Thyroid gland (tissue), 4 donors: ENCODE measurements around the gene NPY5R. TPM values are rescaled to one million over a fixed set of nuclear protein-coding genes. Genes with fewer than 3 reads are reported as not detected.

Experiments used
- DNase-seq, 2 donors: peaks; one replicate each; pipeline ENCODE4 v3.0.0-alpha.2; 2019
- H3K27ac ChIP-seq, 3 donors: fragments of 200-600 bp; sonication (generic); 1 replicate in 2 of 3; 2 replicates in 1 of 3; pipeline ENCODE4 v1.5.1; 2016 to 2019; ENCODE audit warnings: mild to moderate bottlenecking in 1 of 3, moderate library complexity in 1 of 3
- H3K27me3 ChIP-seq: fragments of 200-600 bp; sonication (generic); one replicate; pipeline ENCODE4 v1.5.1; 2019
- H3K36me3 ChIP-seq, 2 donors: fragments of 200-600 bp; sonication (generic); one replicate each; pipeline ENCODE4 v1.5.1; 2016 to 2019
- H3K4me1 ChIP-seq, 2 donors: fragments of 200-600 bp; sonication (generic); one replicate each; pipeline ENCODE4 v1.5.1; 2017 to 2019
- H3K4me3 ChIP-seq, 3 donors: fragments of 200-600 bp; sonication (generic); replicated peaks in 1 of 3; 1 replicate in 2 of 3; 2 replicates in 1 of 3; pipeline ENCODE4 v1.5.1; 2016; ENCODE audit warnings: mild to moderate bottlenecking in 1 of 3
- H3K9me3 ChIP-seq: fragments of 200-600 bp; sonication (generic); one replicate; pipeline ENCODE4 v1.5.1; 2017
- POLR2A ChIP-seq, 2 donors: fragments of 450-650 bp; IDR thresholded peaks; one replicate each; pipeline ENCODE4 v1.6.1; 2017; ENCODE audit warnings: antibody characterized with exemption in 2 of 2, mild to moderate bottlenecking in 2 of 2, moderate library complexity in 1 of 2
- WGBS, 2 donors: methylation state at CpG; one replicate each; pipeline ENCODE4 v1.1.5; 2017; 5-methylcytosine and 5-hydroxymethylcytosine counted together
- intact Hi-C: fragments of 100-400 bp; cut with DNase I; formaldehyde crosslinking; loops from one replicate; pipeline ENCODE4 v1.15.1; 2023
- total RNA-seq, 4 donors: library from RNA; depleted of rRNA; stranded (reverse); fragments of >200 nt; gene quantifications; one replicate each; pipeline ENCODE4 v1.2.3, GENCODE V29; 2016
- TF ChIP-seq, protein P1 (sequence below), 6 experiments: fragments of 200-600 bp in 3 of 6; fragments of 450-650 bp in 3 of 6; sonication (generic) in 3 of 6; IDR thresholded peaks; one replicate each; pipeline ENCODE4 v1.5.1; 2016 to 2019; ENCODE audit warnings: antibody characterized with exemption in 6 of 6, mild to moderate bottlenecking in 2 of 6, inconsistent platforms in 1 of 6, moderate library complexity in 1 of 6

The NPY5R gene
- total RNA-seq, 4 donors from 2014 or later: 0.22 to 0.67 (median 0.54) TPM; not detected in 1

DNA sequence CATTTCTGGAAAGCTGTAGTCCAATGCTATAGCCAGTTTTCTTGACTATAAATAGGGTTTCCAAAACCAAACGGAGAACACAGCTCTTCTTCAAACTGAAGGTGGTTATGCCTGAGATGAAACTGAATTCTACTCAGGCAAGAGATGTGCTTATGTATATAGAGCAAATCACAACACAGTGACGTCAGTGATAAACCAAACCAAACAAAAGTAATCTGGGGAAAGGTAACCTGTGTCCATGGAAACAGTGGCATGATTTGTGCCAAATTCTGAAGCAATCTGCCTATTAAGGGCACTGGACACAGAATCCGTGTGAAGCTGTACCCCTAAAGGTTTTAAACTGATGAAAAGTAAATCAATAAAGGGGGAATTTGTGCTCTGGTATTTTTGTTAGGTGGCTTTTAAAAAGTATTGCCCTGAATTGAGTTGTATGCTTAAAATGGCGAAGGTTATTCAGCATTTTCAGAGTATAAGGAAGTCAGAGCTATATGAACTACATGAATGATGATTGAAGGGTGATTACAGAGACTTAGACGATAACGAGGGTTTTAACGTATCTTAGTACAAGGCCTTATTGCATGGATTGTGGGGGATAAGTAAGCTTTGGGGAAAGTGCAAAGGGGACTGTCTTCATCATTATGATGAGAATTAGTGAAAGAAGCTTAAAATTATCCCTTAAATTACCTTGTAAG, 38.6 kb downstream of the NPY5R start:
- Histone ChIP-seq H3K36me3 (no peaks in the 10 kb centered on the region), H3K4me3 (no peak overlapping the region), H3K4me1 (peaks cover 3 to 6% of the 10 kb centered on the region in 2 donors), H3K27ac (no peak overlapping the region), H3K9me3 (no peaks in the 10 kb centered on the region), H3K27me3 (no peaks in the 10 kb centered on the region)
- no peak for DNase-seq
- intact Hi-C loops: no loop called here
- 71 to 72% methylated on average over 7 of the region's 7 CpGs for WGBS, 2 donors
- TF ChIP-seq, protein P1, sequence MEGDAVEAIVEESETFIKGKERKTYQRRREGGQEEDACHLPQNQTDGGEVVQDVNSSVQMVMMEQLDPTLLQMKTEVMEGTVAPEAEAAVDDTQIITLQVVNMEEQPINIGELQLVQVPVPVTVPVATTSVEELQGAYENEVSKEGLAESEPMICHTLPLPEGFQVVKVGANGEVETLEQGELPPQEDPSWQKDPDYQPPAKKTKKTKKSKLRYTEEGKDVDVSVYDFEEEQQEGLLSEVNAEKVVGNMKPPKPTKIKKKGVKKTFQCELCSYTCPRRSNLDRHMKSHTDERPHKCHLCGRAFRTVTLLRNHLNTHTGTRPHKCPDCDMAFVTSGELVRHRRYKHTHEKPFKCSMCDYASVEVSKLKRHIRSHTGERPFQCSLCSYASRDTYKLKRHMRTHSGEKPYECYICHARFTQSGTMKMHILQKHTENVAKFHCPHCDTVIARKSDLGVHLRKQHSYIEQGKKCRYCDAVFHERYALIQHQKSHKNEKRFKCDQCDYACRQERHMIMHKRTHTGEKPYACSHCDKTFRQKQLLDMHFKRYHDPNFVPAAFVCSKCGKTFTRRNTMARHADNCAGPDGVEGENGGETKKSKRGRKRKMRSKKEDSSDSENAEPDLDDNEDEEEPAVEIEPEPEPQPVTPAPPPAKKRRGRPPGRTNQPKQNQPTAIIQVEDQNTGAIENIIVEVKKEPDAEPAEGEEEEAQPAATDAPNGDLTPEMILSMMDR (IDR thresholded peaks at IDR 0.05): no peak
- TF ChIP-seq POLR2A (IDR thresholded peaks at IDR 0.05): no peak

- H3K27ac ChIP-seq: no peak overlapping the region
- 89 to 90% methylated on average over 5 of the region's 5 CpGs for WGBS, 2 donors
These were observed 40.7 kb downstream of the NPY5R start for GRCh38 chr4:163384434-163384833.

GRCh38 chr4:163384926-163385325, 41.2 kb downstream of the NPY5R start:
- no peak for DNase-seq
- intact Hi-C loops: no loop called here
- no peak for TF ChIP-seq POLR2A (IDR thresholded peaks at IDR 0.05)
- Histone ChIP-seq H3K9me3 (no peaks in the 10 kb centered on the region), H3K36me3 (no peaks in the 10 kb centered on the region), H3K4me3 (no peak overlapping the region), H3K27me3 (no peaks in the 10 kb centered on the region), H3K27ac (no peak overlapping the region), H3K4me1 (peaks cover 3 to 6% of the 10 kb centered on the region in 2 donors)

More at GRCh38 chr4:163384434-163384833, 40.7 kb downstream of the NPY5R start:
- Histone ChIP-seq H3K4me1 (peaks cover 3 to 6% of the 10 kb centered on the region in 2 donors), H3K27me3 (no peaks in the 10 kb centered on the region), H3K36me3 (no peaks in the 10 kb centered on the region), H3K4me3 (no peak overlapping the region), H3K9me3 (no peaks in the 10 kb centered on the region)
- TF ChIP-seq, protein P1 (IDR thresholded peaks at IDR 0.05): no peak
- TF ChIP-seq POLR2A (IDR thresholded peaks at IDR 0.05): no peak
- intact Hi-C loops: no loop called here
- no peak for DNase-seq

DNA sequence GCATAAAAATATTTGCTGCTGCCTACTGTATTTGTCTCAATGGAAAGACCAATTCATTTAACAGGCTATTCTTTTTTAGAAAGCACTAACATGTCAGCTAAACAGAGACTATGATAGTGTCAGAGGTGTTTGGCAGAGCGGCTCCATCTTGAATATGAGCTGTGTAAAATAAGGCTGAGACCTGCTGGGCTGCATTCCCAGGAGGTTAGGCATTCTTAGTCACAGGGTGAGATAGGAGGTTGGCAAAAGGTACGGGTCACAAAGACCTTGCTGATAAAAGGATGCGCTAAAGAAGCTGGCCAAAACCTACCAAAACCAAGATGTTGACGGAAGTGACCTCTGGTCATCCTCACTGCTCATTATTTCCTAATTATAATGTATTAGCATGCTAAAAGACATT, 41.8 kb downstream of the NPY5R start:
- 76 to 83% methylated on average over 4 of the region's 4 CpGs for WGBS, 2 donors

DNA sequence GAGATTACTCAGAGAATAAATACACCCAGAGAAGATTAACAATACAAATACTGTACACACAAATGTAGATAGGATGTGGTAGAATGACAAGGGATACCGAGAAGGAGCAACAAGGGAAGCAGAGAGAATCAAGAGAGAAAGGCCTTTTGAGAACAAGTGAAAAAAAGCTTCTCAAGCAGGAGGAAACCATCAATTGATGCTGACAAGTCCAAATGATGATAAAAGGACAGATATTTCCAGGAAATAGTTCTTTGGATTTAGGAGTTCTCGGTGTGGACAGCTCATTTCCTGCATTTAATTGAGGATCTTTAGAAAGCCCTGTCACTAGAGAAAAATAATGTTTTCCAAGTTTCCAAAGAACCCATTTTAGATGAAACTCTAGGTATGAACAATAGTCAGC, 48.1 kb downstream of the NPY5R start:
- TF ChIP-seq POLR2A (IDR thresholded peaks at IDR 0.05): no peak
- TF ChIP-seq, protein P1 (IDR thresholded peaks at IDR 0.05): no peak
- no peaks in the 10 kb centered on the region for H3K9me3 ChIP-seq
- 63 to 66% methylated on average over 2 of the region's 2 CpGs for WGBS, 2 donors
- H3K27ac ChIP-seq: no peak overlapping the region
- no peaks in the 10 kb centered on the region for H3K36me3 ChIP-seq
- no peak overlapping the region for H3K4me3 ChIP-seq
- no peaks in the 10 kb centered on the region for H3K4me1 ChIP-seq
- H3K27me3 ChIP-seq: no peaks in the 10 kb centered on the region
- intact Hi-C loops: no loop called here
- no peak for DNase-seq

More for the DNA sequence above, 41.8 kb downstream of the NPY5R start:
- no peak for TF ChIP-seq POLR2A (IDR thresholded peaks at IDR 0.05)
- intact Hi-C loops: no loop called here
- Histone ChIP-seq H3K4me3 (no peak overlapping the region), H3K27me3 (no peaks in the 10 kb centered on the region), H3K4me1 (peaks cover 3 to 6% of the 10 kb centered on the region in 2 donors), H3K9me3 (no peaks in the 10 kb centered on the region), H3K27ac (no peak overlapping the region), H3K36me3 (no peaks in the 10 kb centered on the region)
- DNase-seq: no peak

- H3K4me3 ChIP-seq: no peak overlapping the region
- H3K27me3 ChIP-seq: no peaks in the 10 kb centered on the region
- H3K27ac ChIP-seq: no peak overlapping the region
- no peaks in the 10 kb centered on the region for H3K9me3 ChIP-seq
- WGBS, 2 donors: 76 to 80% methylated on average over 4 of the region's 4 CpGs
- no peak for DNase-seq
- TF ChIP-seq, protein P1 (IDR thresholded peaks at IDR 0.05): no peak
- no peak for TF ChIP-seq POLR2A (IDR thresholded peaks at IDR 0.05)
- no peaks in the 10 kb centered on the region for H3K36me3 ChIP-seq
- intact Hi-C loops: no loop called here
- no peaks in the 10 kb centered on the region for H3K4me1 ChIP-seq
These were observed 48.6 kb downstream of the NPY5R start for GRCh38 chr4:163392328-163392727.
